Stomach smooth muscle (tissue), 2 donors: Measurements from ENCODE around the gene CELA3A.
A peak's percentile ranks its signal among the peaks of the same experiment; 100 is the strongest.

Experiments
- H3K27ac ChIP-seq: one replicate; pipeline ENCODE4 v1.7.0; 2013; ENCODE audit warnings: mild to moderate bottlenecking, low read length, inconsistent platforms
- H3K27me3 ChIP-seq, 2 donors: one replicate each; pipeline ENCODE4 v1.7.0; 2013; ENCODE audit warnings: low read length in 2 of 2; ENCODE audit not compliant: insufficient read depth in 2 of 2, control insufficient read depth in 1 of 2
- H3K36me3 ChIP-seq, 2 donors: one replicate each; pipeline ENCODE4 v1.7.0; 2013; ENCODE audit warnings: low read length in 2 of 2; ENCODE audit not compliant: control insufficient read depth in 2 of 2, insufficient read depth in 2 of 2
- H3K4me1 ChIP-seq: one replicate; pipeline ENCODE4 v1.7.0; 2013; ENCODE audit warnings: low read length; ENCODE audit not compliant: control insufficient read depth, insufficient read depth
- H3K4me3 ChIP-seq, 2 donors: one replicate each; pipeline ENCODE4 v1.7.0; 2013; ENCODE audit warnings: low read length in 2 of 2
- H3K9ac ChIP-seq, 2 donors: one replicate each; pipeline ENCODE4 v1.7.0; 2013; ENCODE audit warnings: low read length in 2 of 2, mild to moderate bottlenecking in 1 of 2
- H3K9me3 ChIP-seq, 2 donors: one replicate each; pipeline ENCODE4 v1.7.0; 2013; ENCODE audit warnings: low read length in 2 of 2; ENCODE audit not compliant: control insufficient read depth in 2 of 2
- donor health status: healthy.
- donor health status: Pancreatic carcinoma.

The CELA3A gene, protein sequence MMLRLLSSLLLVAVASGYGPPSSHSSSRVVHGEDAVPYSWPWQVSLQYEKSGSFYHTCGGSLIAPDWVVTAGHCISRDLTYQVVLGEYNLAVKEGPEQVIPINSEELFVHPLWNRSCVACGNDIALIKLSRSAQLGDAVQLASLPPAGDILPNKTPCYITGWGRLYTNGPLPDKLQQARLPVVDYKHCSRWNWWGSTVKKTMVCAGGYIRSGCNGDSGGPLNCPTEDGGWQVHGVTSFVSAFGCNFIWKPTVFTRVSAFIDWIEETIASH

DNA sequence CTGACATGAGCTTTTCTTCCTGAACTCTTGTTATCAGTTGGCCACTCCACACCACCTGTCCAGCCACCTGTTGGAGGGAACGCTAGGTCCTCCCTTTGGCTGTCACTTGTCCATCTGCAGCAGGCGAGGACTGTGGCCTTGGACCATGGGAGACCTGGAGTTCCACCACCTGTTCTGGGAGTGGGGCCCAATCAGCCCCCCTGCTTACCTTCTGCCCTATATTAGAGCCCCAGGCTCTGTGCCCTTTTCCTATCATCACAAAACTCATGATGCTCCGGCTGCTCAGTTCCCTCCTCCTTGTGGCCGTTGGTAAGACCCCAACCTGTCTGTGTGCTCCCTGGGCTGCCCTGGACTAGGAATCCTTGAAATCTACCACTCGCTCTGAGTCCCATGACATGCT lies at the start of gene CELA3A:
TSS of gene CELA3A (plus strand) at position 249 of the 400 bp plus-strand sequence. CDS start at position 267, 18 bp downstream.
- Histone ChIP-seq H3K4me3 (no peak within 1 kb of the TSS), H3K27ac (no peak within 1 kb of the TSS), H3K27me3 (no peaks in the 10 kb centered on the region), H3K9ac (no peak within 1 kb of the TSS), H3K36me3 (no peaks in the 10 kb centered on the region), H3K4me1 (no peaks in the 10 kb centered on the region), H3K9me3 (no peaks in the 10 kb centered on the region)

DNA sequence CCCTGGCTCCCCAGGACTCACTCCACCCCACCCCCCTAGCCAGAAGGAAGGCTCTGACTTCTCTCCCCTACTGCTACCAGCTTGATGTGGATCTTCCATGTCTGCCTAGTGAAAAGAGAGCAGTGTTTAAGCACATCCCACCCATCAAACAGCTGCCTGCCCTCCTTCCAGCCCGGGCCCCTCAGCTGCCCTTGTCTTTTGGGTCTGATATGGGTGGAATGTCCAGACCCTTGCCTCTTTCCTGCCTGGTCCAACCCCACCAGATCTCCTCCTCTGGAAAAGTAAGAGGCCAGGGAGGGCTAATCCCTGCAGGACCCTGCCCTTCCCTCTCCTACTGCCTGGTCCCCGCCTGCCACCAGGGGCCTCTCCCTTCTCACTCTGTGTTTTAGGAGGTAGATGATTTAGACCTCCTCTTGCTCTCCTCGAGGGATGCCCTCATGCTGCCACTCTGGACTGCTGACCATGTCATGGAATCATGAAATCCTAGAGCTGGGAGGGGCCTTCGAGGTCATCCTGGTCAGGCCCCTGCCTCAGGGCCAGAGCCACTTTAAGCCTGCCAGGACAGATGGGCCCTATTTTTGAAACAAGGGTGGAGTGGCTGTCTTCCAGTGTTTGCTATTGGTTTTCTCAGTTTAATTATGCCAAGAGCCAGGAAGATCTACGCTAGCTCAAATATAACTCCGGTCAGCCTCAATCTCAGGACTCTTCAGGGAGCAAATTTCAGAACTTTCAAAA lies 48.5 kb upstream of the CELA3A start:
- no peaks in the 10 kb centered on the region for H3K27me3 ChIP-seq
- H3K4me1 ChIP-seq = peaks cover 22% of the 10 kb centered on the region
- H3K27ac ChIP-seq = no peak overlapping the region

GRCh38 chr1:21955058-21955457 lies 46.4 kb upstream of the CELA3A start:
- no peak overlapping the region for H3K9ac ChIP-seq
- no peaks in the 10 kb centered on the region for H3K36me3 ChIP-seq
- H3K9me3 ChIP-seq = no peaks in the 10 kb centered on the region
- no peak overlapping the region for H3K27ac ChIP-seq
- H3K27me3 ChIP-seq = no peaks in the 10 kb centered on the region
- peaks cover 22% of the 10 kb centered on the region for H3K4me1 ChIP-seq
- no peak overlapping the region for H3K4me3 ChIP-seq

More for the DNA sequence above, 48.5 kb upstream of the CELA3A start:
- H3K36me3 ChIP-seq = no peaks in the 10 kb centered on the region
- no peak overlapping the region for H3K4me3 ChIP-seq
- no peaks in the 10 kb centered on the region for H3K9me3 ChIP-seq
- no peak overlapping the region for H3K9ac ChIP-seq

- H3K4me1 ChIP-seq = peaks cover 22% of the 10 kb centered on the region
- H3K9ac ChIP-seq = no peak overlapping the region
- peak overlapping the region; percentile 62 for H3K27ac ChIP-seq
- H3K36me3 ChIP-seq = no peaks in the 10 kb centered on the region
- H3K9me3 ChIP-seq = no peaks in the 10 kb centered on the region
- H3K4me3 ChIP-seq = no peak overlapping the region
- no peaks in the 10 kb centered on the region for H3K27me3 ChIP-seq
Measured at GRCh38 chr1:21955501-21956281, 45.8 kb upstream of the CELA3A start.

GRCh38 chr1:21956720-21957552 lies 44.5 kb upstream of the CELA3A start:
- Histone ChIP-seq H3K9me3 (no peaks in the 10 kb centered on the region), H3K9ac (peak overlapping the region; percentile 45 to 51), H3K36me3 (no peaks in the 10 kb centered on the region), H3K27me3 (no peaks in the 10 kb centered on the region), H3K27ac (peak overlapping the region; percentile 62), H3K4me1 (peaks cover 26% of the 10 kb centered on the region), H3K4me3 (peak overlapping the region in 1 of 2 donors; percentile 22)

DNA sequence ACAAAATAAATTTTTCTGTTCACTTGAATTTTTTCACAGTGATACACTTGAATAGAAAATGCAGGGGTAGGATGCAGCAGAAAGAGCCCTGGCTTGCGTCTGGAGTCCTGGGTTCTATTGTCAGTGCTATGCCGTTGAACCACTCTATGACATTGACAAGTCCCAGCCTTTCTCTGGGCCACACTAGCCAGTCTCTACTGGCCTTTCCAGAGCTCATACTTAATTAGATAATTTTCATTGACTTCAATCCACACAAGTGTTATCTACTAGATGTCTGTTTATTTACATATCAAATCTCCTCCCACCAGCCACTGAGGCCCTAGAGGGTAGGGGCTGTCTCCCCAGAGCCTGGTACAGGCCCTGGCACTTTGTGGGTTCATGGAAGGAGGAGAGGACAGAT lies 40.1 kb upstream of the CELA3A start:
- H3K36me3 ChIP-seq = no peaks in the 10 kb centered on the region
- peaks cover 27% of the 10 kb centered on the region for H3K4me1 ChIP-seq
- no peak overlapping the region for H3K4me3 ChIP-seq
- no peak overlapping the region for H3K27ac ChIP-seq
- peak overlapping the region in 1 of 2 donors; percentile 32 for H3K9ac ChIP-seq
- H3K27me3 ChIP-seq = no peaks in the 10 kb centered on the region
- no peaks in the 10 kb centered on the region for H3K9me3 ChIP-seq

DNA sequence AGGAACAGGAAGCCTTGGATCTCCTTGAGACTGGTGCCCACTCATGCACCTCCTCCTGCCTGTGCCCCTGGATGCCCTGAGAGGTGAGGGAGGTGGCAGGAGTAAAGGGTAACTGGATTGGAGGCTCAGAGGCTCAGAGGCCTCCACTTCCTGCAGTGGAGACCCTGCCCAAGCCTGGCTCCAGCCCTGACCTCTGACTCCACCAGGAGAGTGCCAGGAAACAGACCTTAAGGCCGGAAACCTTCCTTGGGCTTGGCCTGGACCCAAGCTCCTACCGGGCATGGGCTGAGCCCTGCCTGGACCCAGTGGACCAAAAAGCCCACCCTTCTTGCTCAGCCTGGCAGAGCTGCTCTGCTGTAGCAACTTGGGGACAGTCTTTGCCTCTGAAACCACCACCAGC lies 39.7 kb upstream of the CELA3A start:
- no peak overlapping the region for H3K4me3 ChIP-seq
- H3K27me3 ChIP-seq = no peaks in the 10 kb centered on the region
- no peaks in the 10 kb centered on the region for H3K9me3 ChIP-seq
- H3K9ac ChIP-seq = peak overlapping the region in 1 of 2 donors; percentile 32
- peak overlapping the region; percentile 24 for H3K27ac ChIP-seq
- H3K4me1 ChIP-seq = peaks cover 22% of the 10 kb centered on the region
- no peaks in the 10 kb centered on the region for H3K36me3 ChIP-seq

DNA sequence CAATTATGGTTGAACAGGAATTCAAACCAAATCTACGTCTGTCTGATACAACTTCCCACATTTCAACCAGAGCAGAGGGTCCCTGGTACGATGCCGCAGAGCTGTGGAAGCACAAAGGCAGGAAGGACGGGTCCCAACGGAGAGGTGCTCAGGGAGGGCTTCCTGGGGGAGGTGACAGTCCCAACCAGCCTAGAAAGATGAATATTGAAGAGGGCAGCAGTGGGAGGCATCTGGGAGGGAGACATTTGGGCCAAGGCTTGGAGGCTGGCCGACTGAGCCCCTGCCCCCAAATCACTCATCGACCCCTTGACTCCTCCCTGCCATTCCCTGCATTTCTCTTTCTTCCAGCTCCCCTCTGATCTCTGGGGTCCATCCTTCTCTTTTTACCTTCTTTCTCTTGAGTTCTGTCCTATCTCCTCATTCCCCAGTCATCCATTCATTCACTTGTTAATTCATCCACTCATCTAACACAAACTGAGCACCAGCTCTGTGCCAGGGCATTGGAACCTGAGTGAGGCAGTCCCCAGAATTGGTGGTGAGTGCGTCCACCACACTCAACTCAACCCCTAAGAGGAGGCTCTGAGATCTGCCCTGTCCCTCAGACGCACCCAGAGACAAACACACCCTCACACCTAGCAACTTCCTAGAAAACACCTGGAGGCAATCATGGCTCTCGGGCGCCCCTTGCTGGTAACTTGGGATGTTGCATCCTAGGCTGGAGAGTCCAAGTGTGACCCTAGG lies 37.8 kb upstream of the CELA3A start:
- no peak overlapping the region for H3K27ac ChIP-seq
- no peaks in the 10 kb centered on the region for H3K9me3 ChIP-seq
- H3K4me1 ChIP-seq = peaks cover 16% of the 10 kb centered on the region
- no peak overlapping the region for H3K4me3 ChIP-seq
- H3K9ac ChIP-seq = no peak overlapping the region
- no peaks in the 10 kb centered on the region for H3K36me3 ChIP-seq
- H3K27me3 ChIP-seq = no peaks in the 10 kb centered on the region

DNA sequence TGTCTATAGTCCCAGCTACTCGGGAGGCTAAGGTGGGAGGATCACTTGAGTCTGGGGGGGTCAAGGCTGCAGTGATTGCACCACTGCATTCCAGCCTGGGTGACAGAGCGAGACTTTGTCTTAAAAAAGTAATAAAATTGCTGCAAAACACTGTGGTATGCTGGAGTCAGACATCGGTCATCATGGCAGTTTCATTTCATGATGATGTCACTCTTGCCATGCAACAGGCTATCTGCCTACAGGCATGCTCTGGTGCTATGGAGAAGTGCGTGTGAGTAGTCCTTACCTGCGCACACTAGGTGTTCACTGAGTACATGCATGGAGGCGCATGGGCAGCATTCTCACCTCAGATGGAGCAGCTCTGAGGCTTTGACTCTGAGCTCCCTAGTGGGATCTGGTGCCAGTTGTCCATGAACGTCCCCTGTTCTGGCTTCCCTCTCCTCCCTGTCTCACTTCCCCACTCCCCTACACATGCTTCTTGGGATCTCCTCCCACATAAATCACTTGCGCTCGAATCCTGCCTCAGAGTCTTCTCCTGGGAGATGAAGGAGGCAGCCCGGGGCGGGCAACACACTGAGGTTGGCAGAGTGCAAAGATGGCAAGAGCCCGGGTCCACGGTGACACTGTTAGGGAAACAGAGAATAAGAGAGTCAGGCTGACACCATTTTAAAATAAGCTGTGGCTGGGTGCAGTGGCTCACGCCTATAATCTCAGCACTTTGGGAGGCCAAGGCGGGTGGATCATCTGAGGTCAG lies 35.0 kb upstream of the CELA3A start:
- H3K9me3 ChIP-seq = no peaks in the 10 kb centered on the region
- no peak overlapping the region for H3K4me3 ChIP-seq
- no peaks in the 10 kb centered on the region for H3K36me3 ChIP-seq
- H3K9ac ChIP-seq = no peak overlapping the region
- H3K4me1 ChIP-seq = peaks cover 15% of the 10 kb centered on the region
- H3K27ac ChIP-seq = no peak overlapping the region
- no peaks in the 10 kb centered on the region for H3K27me3 ChIP-seq
